NB4 (cell line): Measurements from ENCODE around the gene TSPAN17.
A peak's percentile ranks its signal among the peaks of the same experiment; 100 is the strongest.

Experiments
- DNase-seq: peaks from one replicate; pipeline ENCODE4 v3.0.0; 2010; ENCODE audit warnings: low read depth
- H3K4me3 ChIP-seq: one replicate; pipeline ENCODE4 v1.5.1; 2011; ENCODE audit warnings: mild to moderate bottlenecking, low read depth, low read length, moderate library complexity
- CTCF ChIP-seq: IDR thresholded peaks from one replicate; pipeline ENCODE4 v1.5.1; 2012; ENCODE audit warnings: low read depth, low read length
- MYC ChIP-seq: IDR thresholded peaks from 2 replicates; pipeline ENCODE4 v1.6.1; 2011; ENCODE audit warnings: low read depth, low read length
- POLR2A ChIP-seq: IDR thresholded peaks from 2 replicates; pipeline ENCODE4 v1.6.1; 2011; ENCODE audit warnings: mild to moderate bottlenecking; ENCODE audit not compliant: insufficient read length; ENCODE audit errors: extremely low read depth
- TF ChIP-seq, protein P1 (sequence below): IDR thresholded peaks from 2 replicates; pipeline ENCODE4 v1.6.1; 2011; ENCODE audit warnings: low read depth, low read length

Gene TSPAN17

DNA sequence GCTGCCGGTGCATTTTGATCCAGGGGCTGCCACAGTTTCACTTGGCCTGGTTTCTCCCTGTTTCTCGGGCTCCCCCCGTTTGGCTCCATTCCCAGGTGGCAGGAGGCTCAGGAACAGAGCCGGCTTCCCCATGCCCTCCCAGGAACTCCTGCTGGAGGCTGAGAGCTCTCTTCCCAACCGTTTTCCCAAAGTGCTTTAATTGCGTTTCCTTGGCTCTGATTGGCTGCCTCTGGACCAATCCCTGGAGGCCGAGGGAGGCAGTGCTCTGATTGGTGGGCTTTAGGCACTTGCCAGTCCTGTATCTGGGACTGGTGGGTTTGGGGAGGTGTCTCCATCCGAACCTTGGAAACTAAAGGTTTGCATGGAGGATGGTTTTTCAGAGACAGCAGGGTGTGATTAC, 4.9 kb downstream of the TSPAN17 start:
- TF ChIP-seq, protein P1, sequence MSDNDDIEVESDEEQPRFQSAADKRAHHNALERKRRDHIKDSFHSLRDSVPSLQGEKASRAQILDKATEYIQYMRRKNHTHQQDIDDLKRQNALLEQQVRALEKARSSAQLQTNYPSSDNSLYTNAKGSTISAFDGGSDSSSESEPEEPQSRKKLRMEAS = no peak
- TF ChIP-seq CTCF (no peak), MYC (no peak), POLR2A (no peak)
- DNase-seq = no peak
- H3K4me3 ChIP-seq = no peak overlapping the region

- H3K4me3 ChIP-seq = no peak overlapping the region
- DNase-seq = no peak
- TF ChIP-seq, protein P1 = no peak
Measured at GRCh38 chr5:176653401-176654385, 6.4 kb downstream of the TSPAN17 start.

GRCh38 chr5:176654856-176655255, 7.6 kb downstream of the TSPAN17 start:
- TF ChIP-seq MYC (no peak), CTCF (no peak), POLR2A (no peak)
- no peak for DNase-seq
- H3K4me3 ChIP-seq = no peak overlapping the region

DNA sequence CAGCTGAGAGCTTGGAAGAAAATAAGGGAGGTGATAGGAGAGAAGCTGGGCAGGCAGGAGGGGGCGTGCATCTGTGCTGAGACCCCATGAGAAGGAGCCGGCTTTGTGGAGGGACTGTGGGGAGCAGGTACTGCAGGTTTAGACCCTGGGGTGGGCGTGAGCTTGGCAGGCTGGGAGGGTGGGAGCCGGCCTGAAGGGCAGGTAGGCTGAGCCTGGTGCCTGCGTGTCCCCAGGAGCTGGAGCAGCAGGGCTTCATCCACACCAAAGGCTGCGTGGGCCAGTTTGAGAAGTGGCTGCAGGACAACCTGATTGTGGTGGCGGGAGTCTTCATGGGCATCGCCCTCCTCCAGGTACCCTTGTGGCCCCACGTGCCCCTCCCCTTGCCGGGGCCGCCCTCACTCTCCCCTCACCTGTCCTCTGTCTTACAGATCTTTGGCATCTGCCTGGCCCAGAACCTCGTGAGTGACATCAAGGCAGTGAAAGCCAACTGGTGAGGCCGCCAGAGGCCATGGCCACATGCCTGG, 9.2 kb downstream of the TSPAN17 start:
- no peak overlapping the region for H3K4me3 ChIP-seq
- no peak for DNase-seq
- TF ChIP-seq, protein P1 = no peak
- TF ChIP-seq CTCF = no peak

GRCh38 chr5:176658007-176658599, 10.8 kb downstream of the TSPAN17 start:
- TF ChIP-seq CTCF (peak; percentile 94), MYC (no peak)
- TF ChIP-seq, protein P1 = no peak
- peak; percentile 73 for DNase-seq
- no peak overlapping the region for H3K4me3 ChIP-seq

DNA sequence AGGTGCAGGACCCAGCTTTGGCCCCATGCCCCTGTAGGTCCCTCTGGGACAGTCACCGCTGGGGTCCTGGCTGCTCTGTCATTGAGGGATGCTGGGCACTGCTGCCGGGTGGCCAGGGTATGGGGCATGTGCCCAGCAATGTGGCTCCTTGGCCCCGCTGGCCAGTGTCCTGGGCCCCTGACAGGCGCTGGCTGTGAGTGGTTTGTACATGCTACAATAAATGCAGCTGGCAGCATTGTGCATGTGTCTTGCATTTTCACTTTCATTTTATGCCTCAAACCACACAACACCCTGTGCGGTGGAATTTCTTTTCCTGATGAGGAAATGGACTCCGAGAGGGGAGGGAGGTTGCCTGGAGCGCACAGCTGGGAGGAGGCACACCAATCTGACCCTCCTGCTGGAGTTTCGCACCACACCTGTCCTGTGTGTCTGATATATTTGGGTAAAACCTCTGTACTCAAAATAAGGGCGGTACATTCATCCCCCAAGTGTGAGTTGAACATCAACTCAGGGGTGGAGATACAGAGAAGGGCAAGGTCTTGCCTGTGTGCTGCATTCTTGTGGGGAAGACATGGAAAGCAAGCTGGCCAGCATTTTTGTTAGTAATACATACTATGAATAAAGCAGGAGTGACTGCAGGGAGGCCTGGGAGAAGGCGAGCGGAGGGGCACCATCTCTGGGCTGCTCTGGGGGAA, 11.7 kb downstream of the TSPAN17 start:
- no peak overlapping the region for H3K4me3 ChIP-seq
- TF ChIP-seq, protein P1 = no peak
- no peak for TF ChIP-seq POLR2A
- TF ChIP-seq MYC = no peak
- no peak for TF ChIP-seq CTCF
- DNase-seq = no peak
